SU-DHL-6 (cell line): Measurements from ENCODE around the gene SNX8.

Experiments
- EZH2phosphoT487 ChIP-seq: fragments of 200-600 bp; sonication (generic), shearing (Covaris generic); conservative IDR thresholded peaks from 2 replicates; pipeline ENCODE4 v1.6.1; 2018; ENCODE audit warnings: mild to moderate bottlenecking, antibody characterized with exemption, low read length, moderate library complexity, mixed read lengths
- TF ChIP-seq, protein P1 (sequence below): fragments of 200-600 bp; sonication (generic); IDR thresholded peaks from one replicate; pipeline ENCODE4 v1.5.1; 2017; ENCODE audit warnings: antibody characterized with exemption, mild to moderate bottlenecking, low read length, moderate library complexity; ENCODE audit not compliant: insufficient read depth, poor library complexity, severe bottlenecking

DNA sequence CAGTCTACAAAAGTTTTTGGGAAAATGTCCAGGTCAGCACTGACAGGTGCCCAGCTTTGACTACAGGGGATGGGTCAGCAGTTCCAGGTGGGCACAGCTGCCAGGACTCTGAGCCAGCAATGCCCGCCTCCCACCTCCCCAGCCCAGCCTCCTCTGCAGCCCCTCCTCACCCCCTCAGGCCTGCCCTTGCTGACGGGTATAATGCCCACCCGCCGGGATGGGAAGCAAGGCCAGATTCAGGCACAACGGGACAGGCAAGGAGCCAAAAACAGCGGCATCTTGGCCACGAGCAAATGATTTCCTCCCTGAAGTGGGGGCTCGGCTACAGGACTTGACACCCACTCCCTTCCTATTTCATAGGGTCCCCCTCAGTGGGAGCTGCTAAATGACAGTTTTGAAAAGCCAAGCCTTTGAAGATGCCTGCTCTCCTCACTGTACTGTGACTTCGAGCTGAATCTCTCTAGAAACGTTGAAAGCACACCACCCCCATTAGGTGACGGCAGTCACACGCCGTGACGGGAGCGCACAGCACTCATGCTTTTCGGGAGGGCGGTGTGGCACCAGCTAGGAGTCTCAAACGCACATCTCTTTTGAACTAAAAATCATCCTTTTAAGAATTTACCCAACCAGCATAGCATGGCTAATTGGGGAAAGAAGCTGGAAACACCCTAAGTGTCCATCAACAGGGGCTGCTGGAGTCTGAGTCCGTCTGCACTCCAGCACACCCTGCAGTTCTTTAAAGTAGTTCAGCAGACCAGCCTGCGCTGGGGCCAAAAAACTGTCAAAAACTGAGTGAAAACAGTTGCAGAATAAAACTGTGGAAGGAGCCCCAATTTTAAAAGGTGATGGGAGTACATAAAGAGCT is 111.1 kb downstream of the SNX8 start:
- TF ChIP-seq, protein P1, sequence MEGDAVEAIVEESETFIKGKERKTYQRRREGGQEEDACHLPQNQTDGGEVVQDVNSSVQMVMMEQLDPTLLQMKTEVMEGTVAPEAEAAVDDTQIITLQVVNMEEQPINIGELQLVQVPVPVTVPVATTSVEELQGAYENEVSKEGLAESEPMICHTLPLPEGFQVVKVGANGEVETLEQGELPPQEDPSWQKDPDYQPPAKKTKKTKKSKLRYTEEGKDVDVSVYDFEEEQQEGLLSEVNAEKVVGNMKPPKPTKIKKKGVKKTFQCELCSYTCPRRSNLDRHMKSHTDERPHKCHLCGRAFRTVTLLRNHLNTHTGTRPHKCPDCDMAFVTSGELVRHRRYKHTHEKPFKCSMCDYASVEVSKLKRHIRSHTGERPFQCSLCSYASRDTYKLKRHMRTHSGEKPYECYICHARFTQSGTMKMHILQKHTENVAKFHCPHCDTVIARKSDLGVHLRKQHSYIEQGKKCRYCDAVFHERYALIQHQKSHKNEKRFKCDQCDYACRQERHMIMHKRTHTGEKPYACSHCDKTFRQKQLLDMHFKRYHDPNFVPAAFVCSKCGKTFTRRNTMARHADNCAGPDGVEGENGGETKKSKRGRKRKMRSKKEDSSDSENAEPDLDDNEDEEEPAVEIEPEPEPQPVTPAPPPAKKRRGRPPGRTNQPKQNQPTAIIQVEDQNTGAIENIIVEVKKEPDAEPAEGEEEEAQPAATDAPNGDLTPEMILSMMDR = no peak
- no peak for TF ChIP-seq EZH2phosphoT487
